MM.1S (cell line): Measurements from ENCODE around the gene APOBEC3B.

Experiments
- DNase-seq: peaks from one replicate; pipeline ENCODE4 v3.0.0-alpha.2; 2015
- H2AFZ ChIP-seq: fragments of 300-600 bp; sonication (generic); 2 replicates; pipeline ENCODE4 v1.6.0; 2016; ENCODE audit warnings: antibody characterized with exemption, low read length
- H3F3A ChIP-seq: fragments of 300-600 bp; sonication (generic); 2 replicates; pipeline ENCODE4 v1.6.1; 2016; ENCODE audit warnings: mild to moderate bottlenecking, antibody characterized with exemption, low read length, moderate library complexity, mixed read lengths; ENCODE audit not compliant: insufficient read depth
- H3K27ac ChIP-seq: fragments of 300-600 bp; sonication (generic); 2 replicates; pipeline ENCODE4 v1.5.1; 2016; ENCODE audit warnings: mild to moderate bottlenecking, low read length
- H3K27me3 ChIP-seq: fragments of 300-600 bp; sonication (generic); replicated peaks from 2 replicates; pipeline ENCODE4 v1.6.0; 2016; ENCODE audit warnings: low read length; ENCODE audit not compliant: insufficient read depth
- H3K36me3 ChIP-seq: fragments of 300-600 bp; sonication (generic); replicated peaks from 2 replicates; pipeline ENCODE4 v1.6.1; 2016; ENCODE audit warnings: mild to moderate bottlenecking, low read length, mixed read lengths; ENCODE audit not compliant: insufficient read depth
- H3K4me1 ChIP-seq: fragments of 300-600 bp; sonication (generic); 2 replicates; pipeline ENCODE4 v1.6.1; 2016; ENCODE audit warnings: low read length, mixed read lengths
- H3K4me2 ChIP-seq: fragments of 300-600 bp; sonication (generic); 2 replicates; pipeline ENCODE4 v1.6.0; 2016; ENCODE audit warnings: low read depth, low read length
- H3K4me3 ChIP-seq: fragments of 300-600 bp; sonication (generic); 2 replicates; pipeline ENCODE4 v1.5.1; 2016; ENCODE audit warnings: low read length, mixed read lengths
- H3K79me2 ChIP-seq: fragments of 300-600 bp; sonication (generic); 2 replicates; pipeline ENCODE4 v1.6.1; 2016; ENCODE audit warnings: mixed run types, low read length, mixed read lengths
- H3K9ac ChIP-seq: fragments of 300-600 bp; sonication (generic); 2 replicates; pipeline ENCODE4 v1.6.1; 2016; ENCODE audit warnings: low read length, mixed read lengths
- H3K9me2 ChIP-seq: fragments of 300-600 bp; sonication (generic); replicated peaks from 2 replicates; pipeline ENCODE4 v1.6.1; 2016; ENCODE audit warnings: mild to moderate bottlenecking, low read length, mixed read lengths; ENCODE audit not compliant: insufficient read depth
- H3K9me3 ChIP-seq: fragments of 300-600 bp; sonication (generic); replicated peaks from 2 replicates; pipeline ENCODE4 v1.6.1; 2016; ENCODE audit warnings: mild to moderate bottlenecking, low read length, mixed read lengths; ENCODE audit not compliant: insufficient read depth
- H4K20me1 ChIP-seq: fragments of 300-600 bp; sonication (generic); 2 replicates; pipeline ENCODE4 v1.6.1; 2016; ENCODE audit warnings: mild to moderate bottlenecking, low read length, moderate library complexity, mixed read lengths; ENCODE audit not compliant: insufficient read depth
- EZH2 ChIP-seq: fragments of 300-600 bp; sonication (generic); optimal IDR thresholded peaks from 2 replicates; pipeline ENCODE3; 2017; ENCODE audit warnings: low read depth, mild to moderate bottlenecking, antibody characterized with exemption, low read length, mixed read lengths
- EZH2phosphoT487 ChIP-seq: fragments of 300-600 bp; sonication (generic); IDR thresholded peaks from 2 replicates; pipeline ENCODE4 v1.6.1; 2018; ENCODE audit warnings: antibody characterized with exemption, low read length
- TF ChIP-seq, protein P1 (sequence below): fragments of 300-600 bp; sonication (generic); IDR thresholded peaks from 2 replicates; pipeline ENCODE4 v1.5.1; 2016; ENCODE audit warnings: antibody characterized with exemption, low read length, mixed read lengths

The APOBEC3B gene

DNA sequence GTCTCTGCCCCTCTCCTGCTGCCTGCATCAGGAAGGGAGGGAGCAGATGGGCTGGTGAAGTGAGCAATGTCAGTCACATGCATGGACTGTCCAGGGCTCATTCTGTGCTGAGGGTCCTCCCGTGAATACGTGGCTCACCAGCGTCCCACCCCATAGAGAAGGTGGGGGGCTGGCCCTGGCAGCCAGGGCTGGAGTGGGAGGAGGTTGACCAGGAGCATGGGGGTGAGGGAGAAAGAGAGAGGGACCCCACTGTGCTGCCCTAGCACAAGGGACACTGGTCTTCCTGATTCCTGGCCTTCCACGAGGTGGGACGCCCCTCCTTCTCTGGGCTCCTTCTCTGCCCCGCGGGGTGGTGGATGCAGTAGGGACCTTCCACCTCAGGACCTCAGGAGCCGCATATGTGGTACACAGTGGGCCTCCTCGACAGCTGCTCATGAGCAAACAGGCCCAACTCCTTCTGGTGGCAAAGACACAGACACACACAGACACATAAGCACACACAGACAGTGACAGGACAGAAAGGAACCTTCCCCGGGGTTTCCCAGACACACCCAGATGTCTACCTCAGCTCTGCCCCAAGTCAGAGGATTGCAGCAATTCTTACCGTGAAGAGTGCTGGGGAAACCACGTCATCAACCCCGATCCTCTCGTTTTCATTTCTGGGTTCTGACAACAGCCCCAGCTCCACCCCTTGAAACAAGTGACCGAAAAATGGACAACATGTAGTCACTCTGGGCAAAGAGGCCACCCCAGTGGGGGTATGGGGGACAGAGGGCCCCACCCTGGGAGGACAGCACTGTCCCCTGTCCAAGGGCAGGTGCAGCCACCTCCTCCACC is 28.4 kb upstream of the APOBEC3B start:
- H3K27me3 ChIP-seq = no peaks in the 10 kb centered on the region
- H3K9ac ChIP-seq = peak overlapping the region; percentile 77
- no peaks in the 10 kb centered on the region for H3K9me2 ChIP-seq
- TF ChIP-seq EZH2 = no peak
- no peak for TF ChIP-seq EZH2phosphoT487
- TF ChIP-seq, protein P1, sequence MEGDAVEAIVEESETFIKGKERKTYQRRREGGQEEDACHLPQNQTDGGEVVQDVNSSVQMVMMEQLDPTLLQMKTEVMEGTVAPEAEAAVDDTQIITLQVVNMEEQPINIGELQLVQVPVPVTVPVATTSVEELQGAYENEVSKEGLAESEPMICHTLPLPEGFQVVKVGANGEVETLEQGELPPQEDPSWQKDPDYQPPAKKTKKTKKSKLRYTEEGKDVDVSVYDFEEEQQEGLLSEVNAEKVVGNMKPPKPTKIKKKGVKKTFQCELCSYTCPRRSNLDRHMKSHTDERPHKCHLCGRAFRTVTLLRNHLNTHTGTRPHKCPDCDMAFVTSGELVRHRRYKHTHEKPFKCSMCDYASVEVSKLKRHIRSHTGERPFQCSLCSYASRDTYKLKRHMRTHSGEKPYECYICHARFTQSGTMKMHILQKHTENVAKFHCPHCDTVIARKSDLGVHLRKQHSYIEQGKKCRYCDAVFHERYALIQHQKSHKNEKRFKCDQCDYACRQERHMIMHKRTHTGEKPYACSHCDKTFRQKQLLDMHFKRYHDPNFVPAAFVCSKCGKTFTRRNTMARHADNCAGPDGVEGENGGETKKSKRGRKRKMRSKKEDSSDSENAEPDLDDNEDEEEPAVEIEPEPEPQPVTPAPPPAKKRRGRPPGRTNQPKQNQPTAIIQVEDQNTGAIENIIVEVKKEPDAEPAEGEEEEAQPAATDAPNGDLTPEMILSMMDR = no peak
- H3F3A ChIP-seq = no peaks in the 10 kb centered on the region
- H3K4me2 ChIP-seq = peak overlapping the region; percentile 84
- H2AFZ ChIP-seq = peak overlapping the region; percentile 44; the same call in 1 of the 2 replicates
- no peaks in the 10 kb centered on the region for H3K9me3 ChIP-seq
- peak; percentile 86 for DNase-seq
- no peaks in the 10 kb centered on the region for H4K20me1 ChIP-seq
- H3K79me2 ChIP-seq = no peaks in the 10 kb centered on the region
- peak overlapping the region; percentile 82 for H3K27ac ChIP-seq
- H3K4me1 ChIP-seq = peaks cover 22% of the 10 kb centered on the region
- H3K36me3 ChIP-seq = no peaks in the 10 kb centered on the region
- peak overlapping the region; percentile 36 for H3K4me3 ChIP-seq

DNA sequence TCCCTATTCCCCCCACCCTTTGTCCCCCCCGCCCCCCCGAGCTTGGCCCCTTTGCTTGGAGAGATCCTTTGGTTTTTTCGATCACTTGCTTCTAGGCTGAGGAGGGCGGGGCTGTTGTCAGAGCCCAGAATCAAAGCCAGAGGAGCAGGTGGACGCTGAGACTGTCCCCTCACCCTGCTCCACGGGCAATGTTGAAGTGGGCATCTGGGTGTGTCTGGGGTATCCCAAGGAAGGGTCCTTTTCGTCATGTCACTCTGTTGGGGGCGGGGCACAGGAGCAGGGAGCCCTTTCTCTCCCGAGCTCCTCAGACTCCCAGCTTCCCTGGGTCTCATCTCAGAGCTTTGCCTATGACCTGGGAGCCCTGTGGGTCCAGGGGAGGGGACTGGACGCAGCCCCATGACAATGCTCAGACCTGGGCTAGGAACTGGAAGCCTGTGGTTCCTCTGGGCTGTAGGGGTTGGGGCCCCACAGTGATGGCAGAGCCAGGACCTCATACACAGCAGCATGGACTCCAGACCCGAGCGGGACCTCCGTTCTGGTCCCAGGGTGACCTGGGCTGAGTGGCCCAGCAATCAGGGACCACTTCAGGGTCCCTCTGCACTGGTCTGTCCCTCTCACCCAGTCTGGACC is 27.6 kb upstream of the APOBEC3B start:
- H3K36me3 ChIP-seq = no peaks in the 10 kb centered on the region
- DNase-seq = no peak
- H3K79me2 ChIP-seq = no peaks in the 10 kb centered on the region
- no peaks in the 10 kb centered on the region for H3K27me3 ChIP-seq
- peak overlapping the region; percentile 84; the same call in 1 of the 2 replicates for H3K4me2 ChIP-seq
- H3K9me3 ChIP-seq = no peaks in the 10 kb centered on the region
- H3F3A ChIP-seq = no peaks in the 10 kb centered on the region
- no peaks in the 10 kb centered on the region for H4K20me1 ChIP-seq
- no peak overlapping the region; the same call in 1 of the 2 replicates for H3K4me3 ChIP-seq
- no peak overlapping the region; the same call in 1 of the 2 replicates for H2AFZ ChIP-seq
- no peak for TF ChIP-seq EZH2
- no peaks in the 10 kb centered on the region for H3K9me2 ChIP-seq
- no peak overlapping the region; the same call in 1 of the 2 replicates for H3K9ac ChIP-seq
- peaks cover 22% of the 10 kb centered on the region for H3K4me1 ChIP-seq
- peak overlapping the region; percentile 82; the same call in 1 of the 2 replicates for H3K27ac ChIP-seq

DNA sequence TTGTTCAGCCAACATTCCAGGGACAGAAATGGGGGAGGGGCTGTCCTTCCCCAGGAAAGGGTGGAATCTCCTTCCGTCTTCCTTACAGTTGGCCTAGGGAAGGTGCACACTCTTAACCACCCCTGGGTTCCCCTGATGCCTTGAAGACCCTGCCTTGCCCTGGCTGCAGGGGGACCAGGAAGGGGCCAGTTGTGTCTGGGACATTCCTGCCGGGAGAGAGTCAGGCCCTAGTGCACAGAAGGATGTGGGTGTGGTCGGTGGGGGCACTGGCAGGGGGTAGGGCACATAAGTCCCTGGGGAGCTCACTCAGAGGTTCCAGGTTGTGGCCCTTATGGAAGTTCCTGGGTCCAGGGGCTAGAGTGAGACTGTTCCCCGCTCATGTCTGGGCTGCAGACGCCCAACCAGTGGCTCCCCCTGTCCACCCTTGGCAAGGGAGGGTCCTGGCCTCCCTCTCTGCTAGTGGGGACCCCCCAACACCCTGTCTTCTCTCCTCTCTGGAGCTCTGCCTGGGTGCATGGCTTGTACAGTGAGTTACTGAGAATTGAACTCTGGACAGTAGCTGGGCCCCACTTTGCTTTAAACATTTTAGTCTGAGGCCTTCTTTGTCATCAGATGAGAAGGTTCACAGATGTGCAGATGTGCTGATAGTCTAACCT is 26.8 kb upstream of the APOBEC3B start:
- no peaks in the 10 kb centered on the region for H3F3A ChIP-seq
- H3K27me3 ChIP-seq = no peaks in the 10 kb centered on the region
- no peaks in the 10 kb centered on the region for H3K36me3 ChIP-seq
- TF ChIP-seq EZH2phosphoT487 (no peak), EZH2 (no peak)
- TF ChIP-seq, protein P1 = no peak
- H4K20me1 ChIP-seq = no peaks in the 10 kb centered on the region
- H3K4me2 ChIP-seq = no peak overlapping the region
- H3K4me3 ChIP-seq = no peak overlapping the region
- no peaks in the 10 kb centered on the region for H3K79me2 ChIP-seq
- H3K4me1 ChIP-seq = peaks cover 22% of the 10 kb centered on the region
- no peak for DNase-seq
- no peak overlapping the region for H3K9ac ChIP-seq
- no peaks in the 10 kb centered on the region for H3K9me3 ChIP-seq
- H2AFZ ChIP-seq = no peak overlapping the region
- H3K27ac ChIP-seq = no peak overlapping the region
- no peaks in the 10 kb centered on the region for H3K9me2 ChIP-seq
